Thyroid gland (tissue), 4 donors: ENCODE measurements around the gene ACY1. TPM values are rescaled to one million over a fixed set of nuclear protein-coding genes. Genes with fewer than 3 reads are reported as not detected.

Source experiments
- DNase-seq, 2 donors: peaks; one replicate each; pipeline ENCODE4 v3.0.0-alpha.2; 2019
- H3K27ac ChIP-seq, 3 donors: fragments of 200-600 bp; sonication (generic); 1 replicate in 2 of 3; 2 replicates in 1 of 3; pipeline ENCODE4 v1.5.1; 2016 to 2019; ENCODE audit warnings: mild to moderate bottlenecking in 1 of 3, moderate library complexity in 1 of 3
- H3K27me3 ChIP-seq: fragments of 200-600 bp; sonication (generic); one replicate; pipeline ENCODE4 v1.5.1; 2019
- H3K36me3 ChIP-seq, 2 donors: fragments of 200-600 bp; sonication (generic); one replicate each; pipeline ENCODE4 v1.5.1; 2016 to 2019
- H3K4me1 ChIP-seq, 2 donors: fragments of 200-600 bp; sonication (generic); one replicate each; pipeline ENCODE4 v1.5.1; 2017 to 2019
- H3K4me3 ChIP-seq, 3 donors: fragments of 200-600 bp; sonication (generic); replicated peaks in 1 of 3; 1 replicate in 2 of 3; 2 replicates in 1 of 3; pipeline ENCODE4 v1.5.1; 2016; ENCODE audit warnings: mild to moderate bottlenecking in 1 of 3
- H3K9me3 ChIP-seq: fragments of 200-600 bp; sonication (generic); one replicate; pipeline ENCODE4 v1.5.1; 2017
- CTCF ChIP-seq, 6 experiments: fragments of 200-600 bp in 3 of 6; fragments of 450-650 bp in 3 of 6; sonication (generic) in 3 of 6; IDR thresholded peaks; one replicate each; pipeline ENCODE4 v1.5.1; 2016 to 2019; ENCODE audit warnings: antibody characterized with exemption in 6 of 6, mild to moderate bottlenecking in 2 of 6, inconsistent platforms in 1 of 6, moderate library complexity in 1 of 6
- POLR2A ChIP-seq, 2 donors: fragments of 450-650 bp; IDR thresholded peaks; one replicate each; pipeline ENCODE4 v1.6.1; 2017; ENCODE audit warnings: antibody characterized with exemption in 2 of 2, mild to moderate bottlenecking in 2 of 2, moderate library complexity in 1 of 2
- WGBS, 2 donors: methylation state at CpG; one replicate each; pipeline ENCODE4 v1.1.5; 2017; 5-methylcytosine and 5-hydroxymethylcytosine counted together
- intact Hi-C: fragments of 100-400 bp; cut with DNase I; formaldehyde crosslinking; loops from one replicate; pipeline ENCODE4 v1.15.1; 2023
- total RNA-seq, 4 donors: library from RNA; depleted of rRNA; stranded (reverse); fragments of >200 nt; gene quantifications; one replicate each; pipeline ENCODE4 v1.2.3, GENCODE V29; 2016

The ACY1 gene
- total RNA-seq, 4 donors from 2014 or later, result 34.9 to 98.8 (median 77.6) TPM

- peak; percentile 58 to 79 for DNase-seq
- H3K36me3 ChIP-seq, result no peaks in the 10 kb centered on the region
- H3K4me1 ChIP-seq, result peaks cover 6 to 22% of the 10 kb centered on the region in 2 donors
- intact Hi-C loops, result no loop called here
- TF ChIP-seq CTCF (IDR thresholded peaks at IDR 0.05) (no peak), POLR2A (IDR thresholded peaks at IDR 0.05) (no peak)
- H3K4me3 ChIP-seq, result no peak overlapping the region
- no peaks in the 10 kb centered on the region for H3K9me3 ChIP-seq
- WGBS, 2 donors, result 8 to 17% methylated on average over 13 to 14 of the region's 15 CpGs
- no peaks in the 10 kb centered on the region for H3K27me3 ChIP-seq
- peak overlapping the region in 1 of 3 donors; percentile 47 for H3K27ac ChIP-seq
Measured at GRCh38 chr3:52005571-52005986, 22.2 kb downstream of the ACY1 start.

- H3K27ac ChIP-seq, result no peak overlapping the region
- no peaks in the 10 kb centered on the region for H3K27me3 ChIP-seq
- no peaks in the 10 kb centered on the region for H3K36me3 ChIP-seq
- H3K4me1 ChIP-seq, result peaks cover 6 to 22% of the 10 kb centered on the region in 2 donors
- TF ChIP-seq POLR2A (IDR thresholded peaks at IDR 0.05) (no peak), CTCF (IDR thresholded peaks at IDR 0.05) (no peak)
- 55 to 56% methylated on average over 4 to 8 of the region's 8 CpGs for WGBS, 2 donors
- intact Hi-C loops, result no loop called here
- no peaks in the 10 kb centered on the region for H3K9me3 ChIP-seq
- no peak for DNase-seq
- no peak overlapping the region for H3K4me3 ChIP-seq
Measured at GRCh38 chr3:52006017-52006819, 22.9 kb downstream of the ACY1 start.

GRCh38 chr3:52006820-52007133, 23.4 kb downstream of the ACY1 start:
- TF ChIP-seq POLR2A (IDR thresholded peaks at IDR 0.05) (no peak), CTCF (IDR thresholded peaks at IDR 0.05) (no peak)
- H3K27me3 ChIP-seq, result no peaks in the 10 kb centered on the region
- H3K9me3 ChIP-seq, result no peaks in the 10 kb centered on the region
- no peaks in the 10 kb centered on the region for H3K36me3 ChIP-seq
- no peak for DNase-seq
- H3K27ac ChIP-seq, result no peak overlapping the region
- 84 to 95% methylated on average over 4 to 6 of the region's 6 CpGs for WGBS, 2 donors
- H3K4me3 ChIP-seq, result no peak overlapping the region
- intact Hi-C loops, result no loop called here
- peaks cover 6 to 19% of the 10 kb centered on the region in 2 donors for H3K4me1 ChIP-seq

GRCh38 chr3:52007291-52007690, 24.0 kb downstream of the ACY1 start:
- Histone ChIP-seq H3K9me3 (no peaks in the 10 kb centered on the region), H3K4me3 (no peak overlapping the region), H3K4me1 (peaks cover 6 to 19% of the 10 kb centered on the region in 2 donors), H3K36me3 (no peaks in the 10 kb centered on the region), H3K27me3 (no peaks in the 10 kb centered on the region), H3K27ac (no peak overlapping the region)
- DNase-seq, result no peak
- no peak for TF ChIP-seq CTCF (IDR thresholded peaks at IDR 0.05)
- no peak for TF ChIP-seq POLR2A (IDR thresholded peaks at IDR 0.05)
- WGBS, 2 donors, result 74 to 88% methylated on average over 4 of the region's 4 CpGs
- intact Hi-C loops, result no loop called here

GRCh38 chr3:52010431-52010830, 27.1 kb downstream of the ACY1 start:
- DNase-seq, result no peak
- Histone ChIP-seq H3K9me3 (no peaks in the 10 kb centered on the region), H3K27ac (no peak overlapping the region), H3K4me1 (peaks cover 3 to 11% of the 10 kb centered on the region in 2 donors), H3K27me3 (no peaks in the 10 kb centered on the region), H3K36me3 (no peaks in the 10 kb centered on the region), H3K4me3 (no peak overlapping the region)
- intact Hi-C loops, result no loop called here
- no peak for TF ChIP-seq POLR2A (IDR thresholded peaks at IDR 0.05)
- no peak for TF ChIP-seq CTCF (IDR thresholded peaks at IDR 0.05)
